Esophagus muscularis mucosa (tissue), 4 donors: ENCODE measurements around the gene ESR2.

Source experiments
- CTCF ChIP-seq, 3 experiments: fragments of 200-600 bp in 2 of 3; fragments of 450-650 bp in 1 of 3; sonication (generic) in 2 of 3; IDR thresholded peaks; one replicate each; pipeline ENCODE4 v1.5.1; 2017 to 2019; ENCODE audit warnings: antibody characterized with exemption in 3 of 3, mild to moderate bottlenecking in 2 of 3, moderate library complexity in 1 of 3
- EP300 ChIP-seq: sonication (generic); formaldehyde crosslinking; IDR thresholded peaks from one replicate; pipeline ENCODE4 v1.6.1; 2017; ENCODE audit warnings: antibody characterized with exemption
- POLR2A ChIP-seq: fragments of 450-650 bp; IDR thresholded peaks from one replicate; pipeline ENCODE4 v1.6.1; 2017; ENCODE audit warnings: antibody characterized with exemption, moderate library complexity, mild to moderate bottlenecking, low read depth
- POLR2AphosphoS5 ChIP-seq, 2 donors: sonication (generic); formaldehyde crosslinking; IDR thresholded peaks; one replicate each; pipeline ENCODE4 v1.6.1; 2017; ENCODE audit warnings: antibody characterized with exemption in 2 of 2

DNA sequence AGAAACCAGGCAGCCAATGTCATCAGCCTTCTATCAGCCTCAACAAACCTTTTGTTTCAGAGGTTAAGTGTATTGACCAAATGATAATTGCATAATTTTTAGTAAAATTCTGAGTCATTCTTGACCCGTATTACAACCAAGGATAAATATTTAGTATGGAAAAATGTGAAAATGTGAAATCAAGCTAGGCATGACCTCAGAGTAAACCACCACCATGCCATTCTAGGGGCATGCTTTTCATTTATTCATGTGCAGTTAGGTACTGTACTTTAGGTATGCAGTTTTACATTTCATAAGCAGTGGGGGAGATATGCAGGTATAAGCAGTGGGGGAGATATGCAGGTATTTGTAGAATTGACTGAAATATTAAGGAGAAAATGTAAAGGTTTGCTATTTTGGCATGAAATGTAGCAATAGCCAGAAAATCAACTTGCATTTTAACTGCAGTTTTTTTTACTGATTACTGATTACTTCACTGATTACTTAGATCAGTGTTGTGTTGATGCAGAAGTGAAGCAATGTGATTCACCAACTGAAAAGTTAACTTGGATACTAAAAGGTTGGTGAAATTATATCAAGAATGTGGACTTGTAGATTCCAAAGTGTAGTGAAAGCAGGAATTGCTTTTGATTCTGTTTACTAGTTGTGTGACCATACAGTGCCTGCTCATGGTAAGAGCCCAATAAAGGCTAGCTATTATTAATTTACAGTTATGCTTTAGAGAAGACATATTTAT lies 184.2 kb downstream of the ESR2 start:
- TF ChIP-seq CTCF (IDR thresholded peaks at IDR 0.05) (no peak), POLR2A (no peak), POLR2AphosphoS5 (IDR thresholded peaks at IDR 0.05) (no peak), EP300 (no peak)
